A549 (cell line): ENCODE measurements around the gene ABHD5. TPM values are rescaled to one million over a fixed set of nuclear protein-coding genes. Genes with fewer than 3 reads are reported as not detected.

Experiments
- ATAC-seq, 2 experiments: fragments of 200-7000 bp in 1 of 2; fragments of >200 bp in 1 of 2; cut with Nextera tagmentation in 1 of 2; cut with Tn5 transposase in 1 of 2; 3 replicates each; pipeline versions ENCODE4 v1.8.0 to v1.9.1; 2018 to 2020; ENCODE audit warnings: mild to moderate bottlenecking in 1 of 2, moderate library complexity in 1 of 2
- CTCF ChIA-PET: fragments of 300-600 bp; sonication (Branson Sonifier 250); formaldehyde crosslinking; extraction: SDS; loops from one replicate; lab custom pipeline; 2021; ENCODE audit warnings: antibody characterized with exemption, inconsistent platforms; lab: Yijun Ruan, JAX
- POLR2A ChIA-PET: fragments of 350-600 bp; formaldehyde crosslinking; extraction: SDS; loops from one replicate; lab custom pipeline; 2021; ENCODE audit warnings: antibody characterized with exemption, inconsistent platforms; lab: Yijun Ruan, JAX
- DNase-seq, 2 experiments: peaks; one replicate each; pipeline versions ENCODE4 v3.0.0 to v3.0.0-alpha.2; 2011 to 2016; ENCODE audit warnings: low read depth in 1 of 2, low spot score in 1 of 2
- FAIRE-seq: peaks from 2 replicates; lab custom pipeline; 2011; peaks lifted over from hg19 to GRCh38; lab: Jason Lieb, UNC
- H3K27ac ChIP-seq, 2 experiments: fragments of >200 bp; sonication (Bioruptor Twin); formaldehyde crosslinking; 3 replicates each; pipeline ENCODE4 v1.5.1; 2016 to 2017
- H3K4me1 ChIP-seq: fragments of >200 bp; sonication (Bioruptor Twin); formaldehyde crosslinking; 3 replicates; pipeline ENCODE4 v1.6.1; 2016
- H3K4me2 ChIP-seq: fragments of >200 bp; sonication (Bioruptor Twin); formaldehyde crosslinking; 3 replicates; pipeline ENCODE4 v1.6.1; 2016
- H3K4me3 ChIP-seq: fragments of >200 bp; sonication (Bioruptor Twin); formaldehyde crosslinking; 3 replicates; pipeline ENCODE4 v1.5.1; 2016
- H3K9me3 ChIP-seq: fragments of >200 bp; sonication (Bioruptor Twin); formaldehyde crosslinking; 3 replicates; pipeline ENCODE4 v1.6.1; 2016
- ATOH8 ChIP-seq: fragments of 250-450 bp; sonication (Bioruptor Pico); IDR thresholded peaks from 2 replicates; pipeline ENCODE4 v1.5.0; 2020; ENCODE audit warnings: low read depth, mild to moderate bottlenecking, moderate library complexity
- BCL3 ChIP-seq: fragments of >200 bp; sonication (Bioruptor Twin); formaldehyde crosslinking; IDR thresholded peaks from 3 replicates; pipeline ENCODE4 v1.6.1; 2016
- CBX2 ChIP-seq: fragments of 200-600 bp; sonication (generic); IDR thresholded peaks from 2 replicates; pipeline ENCODE4 v1.6.1; 2016; ENCODE audit warnings: low read depth, mild to moderate bottlenecking, borderline replicate concordance
- CTCF ChIP-seq: fragments of >200 bp; sonication (Bioruptor Twin); formaldehyde crosslinking; IDR thresholded peaks from 3 replicates; pipeline ENCODE4 v1.5.1; 2016
- FOSB ChIP-seq: fragments of 250-450 bp; sonication (Bioruptor Pico); IDR thresholded peaks from 2 replicates; pipeline ENCODE4 v1.5.0; 2020; ENCODE audit warnings: mild to moderate bottlenecking, moderate library complexity
- FOSL2 ChIP-seq, 2 experiments: fragments of 450-650 bp in 1 of 2; fragments of >200 bp in 1 of 2; sonication (Bioruptor Twin) in 1 of 2; formaldehyde crosslinking; IDR thresholded peaks; 2 replicates each; pipeline versions ENCODE4 v1.5.0 to v1.6.1; 2016 to 2020; ENCODE audit warnings: mild to moderate bottlenecking in 1 of 2, moderate library complexity in 1 of 2
- FOXS1 ChIP-seq: fragments of 250-450 bp; sonication (Bioruptor Pico); IDR thresholded peaks from 2 replicates; pipeline ENCODE4 v1.5.0; 2020; ENCODE audit warnings: mild to moderate bottlenecking, moderate library complexity
- JUNB ChIP-seq: fragments of >200 bp; sonication (Bioruptor Twin); formaldehyde crosslinking; IDR thresholded peaks from 2 replicates; pipeline ENCODE4 v1.6.1; 2016
- MAZ ChIP-seq: fragments of 150-350 bp; IDR thresholded peaks from 2 replicates; pipeline ENCODE4 v1.6.1; 2014; ENCODE audit warnings: antibody characterized with exemption, low read depth, low read length, borderline replicate concordance
- NR3C1 ChIP-seq: fragments of >200 bp; sonication (Bioruptor Twin); formaldehyde crosslinking; IDR thresholded peaks from 3 replicates; pipeline ENCODE4 v1.6.1; 2017
- USF2 ChIP-seq: fragments of 450-650 bp; IDR thresholded peaks from 2 replicates; pipeline ENCODE4 v1.6.1; 2014; ENCODE audit warnings: antibody characterized with exemption
- ZSCAN20 ChIP-seq: fragments of 250-450 bp; sonication (Bioruptor Pico); IDR thresholded peaks from 2 replicates; pipeline ENCODE4 v1.8.0; 2022; ENCODE audit warnings: mild to moderate bottlenecking, moderate library complexity
- WGBS: methylation state at CpG from one replicate; pipeline ENCODE4 v1.1.6; 2017; ENCODE audit errors: missing lambda C conversion rate; 5-methylcytosine and 5-hydroxymethylcytosine counted together
- polyA plus RNA-seq, 4 experiments: library from polyadenylated mRNA; depleted of rRNA in 3 of 4; stranded (reverse); fragments of >200 nt; fragmentation: RNase III in 1 of 4; extraction: RNeasy Plus Mini Kit Qiagen cat#74134 plus additional on column Dnase treatment in 1 of 4; gene quantifications; 2 replicates in 3 of 4; 3 replicates in 1 of 4; pipeline ENCODE4 v1.2.3, GENCODE V29; 2011 to 2017

ABHD5 gene
- polyA plus RNA-seq, 2 of the 4 experiments (the other 2 are of a cell fraction), result 16.6 to 17.8 TPM

GRCh38 chr3:43641306-43642114 lies 49.2 kb upstream of the ABHD5 start:
- CTCF ChIA-PET, result interaction anchor here (1.2 kb wide), 1 partner anchor 97 kb away, joined by 3 read pairs; no protein-coding TSS in a partner anchor
- H3K4me3 ChIP-seq, result no peak overlapping the region
- H3K9me3 ChIP-seq, result no peaks in the 10 kb centered on the region
- no peak overlapping the region; the same call in 2 of the 3 replicates for H3K4me2 ChIP-seq
- H3K27ac ChIP-seq, result no peak overlapping the region
- WGBS, result 72% methylated on average over 4 of the region's 4 CpGs
- H3K4me1 ChIP-seq, result peaks cover 22% of the 10 kb centered on the region
- no peak for FAIRE-seq
- ATAC-seq, result no peak
- no peak for TF ChIP-seq JUNB
- no peak for TF ChIP-seq CBX2
- TF ChIP-seq NR3C1, result no peak
- TF ChIP-seq FOXS1 (CRISPR knock-in tag), result no peak
- no peak for TF ChIP-seq ZSCAN20 (CRISPR knock-in tag)
- no peak for DNase-seq
- POLR2A ChIA-PET, result interaction anchor here (0.6 kb wide), 1 partner anchor 20 kb away, joined by 3 read pairs; the partner anchor contains the start of gene ANO10

GRCh38 chr3:43644443-43644842 lies 46.3 kb upstream of the ABHD5 start:
- POLR2A ChIA-PET, result no interaction called here
- ATAC-seq (no peak), DNase-seq (no peak), FAIRE-seq (no peak)
- 94% methylated on average over 2 of the region's 2 CpGs for WGBS
- H3K4me1 ChIP-seq, result peaks cover 27% of the 10 kb centered on the region
- no peak overlapping the region for H3K27ac ChIP-seq
- H3K9me3 ChIP-seq, result no peaks in the 10 kb centered on the region
- TF ChIP-seq FOSL2 (IDR thresholded peaks at IDR 0.05) (no peak), FOSL2 (CRISPR knock-in tag; IDR thresholded peaks at IDR 0.05) (no peak), FOSB (CRISPR knock-in tag) (no peak), MAZ (no peak), BCL3 (no peak), CTCF (no peak), USF2 (no peak)
- CTCF ChIA-PET, result no interaction called here
- H3K4me3 ChIP-seq, result no peak overlapping the region
- H3K4me2 ChIP-seq, result no peak overlapping the region

- no peak for FAIRE-seq
- Histone ChIP-seq H3K27ac (peak overlapping the region; percentile 49 to 76; a peak in 5 of 6 replicates), H3K4me3 (no peak overlapping the region), H3K4me1 (peaks cover 20% of the 10 kb centered on the region), H3K4me2 (peak overlapping the region; percentile 49), H3K9me3 (no peaks in the 10 kb centered on the region)
- CTCF ChIA-PET, result interaction anchor here (1.2 kb wide), 1 partner anchor 9 kb away, joined by 3 read pairs; no protein-coding TSS in a partner anchor
- no peak for DNase-seq
- WGBS, result 46% methylated on average over 6 of the region's 6 CpGs
- POLR2A ChIA-PET, result no interaction called here
- ATAC-seq, result no peak
- TF ChIP-seq ATOH8 (CRISPR knock-in tag), result no peak
- no peak for TF ChIP-seq CBX2
Observed at GRCh38 chr3:43647331-43648166, 43.2 kb upstream of the ABHD5 start.
